ENCODE measurements around the gene HOXA11. TPM values are rescaled to one million over a fixed set of nuclear protein-coding genes. Genes with fewer than 3 reads are reported as not detected.
A peak's percentile ranks its signal among the peaks of the same experiment; 100 is the strongest.

HOXA11 gene
- total RNA-seq, 1 experiment from 2014 or later, result not detected

DNA sequence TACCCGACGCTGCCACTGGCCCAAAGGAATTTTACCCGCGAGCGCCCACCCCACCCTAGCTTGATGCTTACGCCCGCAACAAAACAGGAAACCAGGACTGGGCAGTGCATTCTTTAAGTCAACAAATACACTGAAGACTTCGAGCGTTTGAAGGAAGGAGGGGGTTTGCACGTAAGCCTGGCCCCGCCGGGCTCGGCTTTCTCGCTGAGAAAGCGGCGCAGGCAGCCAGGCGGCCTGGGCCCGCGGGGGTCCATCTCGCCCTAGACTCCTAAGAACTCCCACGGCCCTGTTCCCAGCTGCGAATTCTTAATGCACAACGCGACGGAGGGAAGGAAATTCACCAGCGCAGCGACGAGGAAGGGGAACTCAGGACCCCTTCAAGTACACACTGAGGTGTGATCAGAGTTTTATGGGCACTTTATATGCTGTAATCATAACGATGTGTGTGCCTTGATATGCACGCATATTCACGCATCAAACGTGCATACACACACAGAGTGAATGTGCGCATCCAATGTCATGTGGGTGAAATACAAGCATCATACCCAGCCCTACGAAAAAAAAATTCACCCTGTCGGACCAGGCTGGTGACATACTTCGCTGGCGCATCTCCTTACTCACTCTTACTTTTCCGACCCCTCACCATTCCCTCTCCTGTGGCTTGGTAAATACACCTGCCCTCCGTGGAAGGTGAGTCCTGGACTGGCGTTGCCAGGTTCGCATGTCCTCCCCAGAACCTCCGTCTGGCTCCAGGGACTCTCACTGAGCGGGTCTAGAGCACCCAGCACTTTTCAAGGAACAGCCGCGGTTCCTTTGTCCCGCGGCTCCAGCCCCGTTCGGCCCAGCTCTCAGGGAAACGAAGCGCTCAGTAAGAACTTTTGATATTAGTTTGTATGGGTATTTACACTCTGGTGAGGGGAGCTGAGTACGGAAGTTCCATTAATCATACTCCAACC, 20.6 kb upstream of the HOXA11 start:
- no peaks in the 10 kb centered on the region for H3K23me2 ChIP-seq (ENCODE audit: insufficient read length, low read depth, low read length, poor library complexity, severe bottlenecking)
- H4K20me1 ChIP-seq (ENCODE audit: control insufficient read depth, insufficient read depth, insufficient read length), result no peaks in the 10 kb centered on the region
- TF ChIP-seq, protein P1, sequence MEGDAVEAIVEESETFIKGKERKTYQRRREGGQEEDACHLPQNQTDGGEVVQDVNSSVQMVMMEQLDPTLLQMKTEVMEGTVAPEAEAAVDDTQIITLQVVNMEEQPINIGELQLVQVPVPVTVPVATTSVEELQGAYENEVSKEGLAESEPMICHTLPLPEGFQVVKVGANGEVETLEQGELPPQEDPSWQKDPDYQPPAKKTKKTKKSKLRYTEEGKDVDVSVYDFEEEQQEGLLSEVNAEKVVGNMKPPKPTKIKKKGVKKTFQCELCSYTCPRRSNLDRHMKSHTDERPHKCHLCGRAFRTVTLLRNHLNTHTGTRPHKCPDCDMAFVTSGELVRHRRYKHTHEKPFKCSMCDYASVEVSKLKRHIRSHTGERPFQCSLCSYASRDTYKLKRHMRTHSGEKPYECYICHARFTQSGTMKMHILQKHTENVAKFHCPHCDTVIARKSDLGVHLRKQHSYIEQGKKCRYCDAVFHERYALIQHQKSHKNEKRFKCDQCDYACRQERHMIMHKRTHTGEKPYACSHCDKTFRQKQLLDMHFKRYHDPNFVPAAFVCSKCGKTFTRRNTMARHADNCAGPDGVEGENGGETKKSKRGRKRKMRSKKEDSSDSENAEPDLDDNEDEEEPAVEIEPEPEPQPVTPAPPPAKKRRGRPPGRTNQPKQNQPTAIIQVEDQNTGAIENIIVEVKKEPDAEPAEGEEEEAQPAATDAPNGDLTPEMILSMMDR (conservative IDR thresholded peaks at IDR 0.05), result no peak
- H4K5ac ChIP-seq (ENCODE audit: insufficient read length, low read depth, low read length), result no peak overlapping the region
- DNase-seq, result no peak
- H3K79me2 ChIP-seq (ENCODE audit: insufficient read depth, low read length), result no peaks in the 10 kb centered on the region
- no peak overlapping the region for H4K8ac ChIP-seq (replicated peaks; ENCODE audit: insufficient read length, low read depth, low read length)
- H2BK15ac ChIP-seq (ENCODE audit: low read depth, low read length), result no peak overlapping the region
- H3K27me3 Mint-ChIP-seq (ENCODE audit: low read depth), result peaks cover 100% of the 10 kb centered on the region
- H3K4ac ChIP-seq (ENCODE audit: low read depth, low read length), result no peak overlapping the region
- H2AFZ ChIP-seq (ENCODE audit: low read length), result no peak overlapping the region
- H3K27ac Mint-ChIP-seq, result no peak overlapping the region
- no peaks in the 10 kb centered on the region for H3K9me3 ChIP-seq (ENCODE audit: control insufficient read depth, low read depth, low read length)
- H2AK5ac ChIP-seq (ENCODE audit: insufficient read length, low read length), result no peak overlapping the region
- no peak overlapping the region for H4K91ac ChIP-seq (ENCODE audit: insufficient read length, low read depth, low read length)
- H3K4me2 ChIP-seq (ENCODE audit: insufficient read depth, insufficient read length, low read length), result no peak overlapping the region
- peak overlapping the region in 1 of 2 experiments; percentile 22; a peak in 2 of 5 replicates for H3K4me3 Mint-ChIP-seq
- peaks cover 6 to 15% of the 10 kb centered on the region in 2 experiments; a peak in 3 of 4 replicates for H3K4me1 Mint-ChIP-seq
- H3K18ac ChIP-seq (ENCODE audit: insufficient read length, low read depth, low read length), result no peak overlapping the region
- H3K14ac ChIP-seq (ENCODE audit: insufficient read depth, low read length), result no peak overlapping the region
- H3K9ac ChIP-seq (ENCODE audit: extremely low read depth, insufficient read length, low read length), result no peak overlapping the region
- WGBS (ENCODE audit: extremely low coverage, insufficient read length, low lambda C conversion rate), result no CpG with 5 or more reads among the region's 52 CpGs
- no peak overlapping the region for H3T11ph ChIP-seq (ENCODE audit: low read length)
- H3K4me1 ChIP-seq (ENCODE audit: insufficient read depth, low read length), result no peaks in the 10 kb centered on the region
- H3K27ac ChIP-seq (ENCODE audit: insufficient read length, low read depth, low read length), result no peak overlapping the region
- no peak overlapping the region for H2BK12ac ChIP-seq (ENCODE audit: insufficient read length, low read depth, low read length)
- H2BK5ac ChIP-seq (ENCODE audit: insufficient read length, low read length), result no peak overlapping the region
- H3K9me3 Mint-ChIP-seq, result peaks cover 7 to 8% of the 10 kb centered on the region in 2 experiments; a peak in 4 of 5 replicates
- H2BK120ac ChIP-seq (ENCODE audit: low read depth, low read length, poor library complexity, severe bottlenecking), result no peak overlapping the region
- H3K23ac ChIP-seq (ENCODE audit: insufficient read length, low read depth, low read length), result no peak overlapping the region
- H3K27me3 ChIP-seq (ENCODE audit: insufficient read depth, low read length), result peaks cover 100% of the 10 kb centered on the region
- no peak overlapping the region for H2BK20ac ChIP-seq (ENCODE audit: low read depth, low read length, poor library complexity, severe bottlenecking)
- H3K56ac ChIP-seq (ENCODE audit: insufficient read length, low read depth, low read length), result no peak overlapping the region
- peaks cover 0 to 2% (median 0%) of the 10 kb centered on the region in 3 experiments; a peak in 1 of 7 replicates for H3K36me3 Mint-ChIP-seq (ENCODE audit: insufficient read depth in 1 of 3, low read depth in 3 of 3)
- H3K79me1 ChIP-seq (ENCODE audit: insufficient read depth, low read depth, low read length, poor library complexity, severe bottlenecking), result no peaks in the 10 kb centered on the region

Measured in H9 (cell line).